Neuronal stem cell (in vitro differentiated cells): ENCODE results near the gene APBB2.

Experiments
- DNase-seq: peaks from one replicate; pipeline ENCODE4 v3.0.0-alpha.2; 2013; ENCODE audit warnings: low spot score
- H2AFZ ChIP-seq: one replicate; pipeline ENCODE4 v1.6.1; 2013; ENCODE audit warnings: mild to moderate bottlenecking, low read length, inconsistent platforms
- H2AK5ac ChIP-seq: 2 replicates; pipeline ENCODE4 v1.6.1; 2013; ENCODE audit warnings: low read depth, mild to moderate bottlenecking, inconsistent platforms, low read length, moderate library complexity, mixed read lengths
- H2BK120ac ChIP-seq: 2 replicates; pipeline ENCODE4 v1.6.1; 2013; ENCODE audit warnings: low read depth, mild to moderate bottlenecking, inconsistent platforms, low read length, moderate library complexity, mixed read lengths
- H2BK12ac ChIP-seq: one replicate; pipeline ENCODE4 v1.6.1; 2013; ENCODE audit warnings: low read length, inconsistent platforms
- H2BK15ac ChIP-seq: 2 replicates; pipeline ENCODE4 v1.6.1; 2013; ENCODE audit warnings: mild to moderate bottlenecking, low read length, inconsistent platforms, mixed read lengths
- H2BK5ac ChIP-seq: one replicate; pipeline ENCODE4 v1.6.1; 2013; ENCODE audit warnings: inconsistent platforms, mild to moderate bottlenecking, low read length, moderate library complexity
- H3K14ac ChIP-seq: one replicate; pipeline ENCODE4 v1.6.1; 2013; ENCODE audit warnings: low read length, inconsistent platforms
- H3K18ac ChIP-seq: 2 replicates; pipeline ENCODE4 v1.6.1; 2013; ENCODE audit warnings: low read length, inconsistent platforms
- H3K23ac ChIP-seq: 2 replicates; pipeline ENCODE4 v1.6.1; 2013; ENCODE audit warnings: low read depth, mild to moderate bottlenecking, mixed read lengths, low read length, inconsistent platforms; ENCODE audit not compliant: poor library complexity
- H3K27ac ChIP-seq: replicated peaks from 3 replicates; pipeline ENCODE4 v1.5.1; 2013; ENCODE audit warnings: low read length, inconsistent platforms
- H3K27me3 ChIP-seq, 3 experiments: 2 replicates each; pipeline ENCODE4 v1.6.1; 2013; ENCODE audit warnings: low read length in 3 of 3, mild to moderate bottlenecking in 2 of 3, inconsistent platforms in 1 of 3, low read depth in 1 of 3, mixed read lengths in 1 of 3, moderate library complexity in 1 of 3; ENCODE audit not compliant: control insufficient read depth in 3 of 3, insufficient read depth in 3 of 3
- H3K36me3 ChIP-seq, 2 donors: replicated peaks in 1 of 2; 2 replicates each; pipeline ENCODE4 v1.6.1; 2013; ENCODE audit warnings: low read length in 2 of 2; ENCODE audit not compliant: control insufficient read depth in 2 of 2, insufficient read depth in 2 of 2
- H3K4ac ChIP-seq: 2 replicates; pipeline ENCODE4 v1.6.1; 2013; ENCODE audit warnings: inconsistent platforms, mild to moderate bottlenecking, low read length, moderate library complexity
- H3K4me1 ChIP-seq, 2 donors: 1 replicate in 1 of 2; 2 replicates in 1 of 2; pipeline ENCODE4 v1.6.1; 2013; ENCODE audit warnings: low read length in 2 of 2, low read depth in 1 of 2; ENCODE audit not compliant: control insufficient read depth in 2 of 2, insufficient read depth in 1 of 2
- H3K4me2 ChIP-seq: one replicate; pipeline ENCODE4 v1.6.1; 2013; ENCODE audit warnings: mild to moderate bottlenecking, low read length, inconsistent platforms; ENCODE audit not compliant: insufficient read depth, poor library complexity, severe bottlenecking
- H3K4me3 ChIP-seq, 2 donors: 2 replicates each; pipeline ENCODE4 v1.5.1; 2013; ENCODE audit warnings: low read length in 2 of 2, mild to moderate bottlenecking in 2 of 2, inconsistent platforms in 1 of 2, moderate library complexity in 1 of 2
- H3K79me1 ChIP-seq: one replicate; pipeline ENCODE4 v1.6.1; 2013; ENCODE audit warnings: low read depth, mild to moderate bottlenecking, inconsistent platforms, low read length, moderate library complexity
- H3K9ac ChIP-seq: one replicate; pipeline ENCODE4 v1.6.1; 2013; ENCODE audit warnings: mild to moderate bottlenecking, low read depth, low read length, inconsistent platforms; ENCODE audit not compliant: poor library complexity
- H3K9me3 ChIP-seq, 2 donors: replicated peaks in 1 of 2; 2 replicates each; pipeline versions ENCODE3 to v1.6.1; 2013; ENCODE audit warnings: low read length in 2 of 2, mild to moderate bottlenecking in 2 of 2, inconsistent platforms in 1 of 2, low read depth in 1 of 2, mixed read lengths in 1 of 2, moderate library complexity in 1 of 2; ENCODE audit not compliant: control insufficient read depth in 2 of 2, insufficient read depth in 1 of 2
- H4K8ac ChIP-seq: one replicate; pipeline ENCODE4 v1.6.1; 2013; ENCODE audit warnings: low read depth, mild to moderate bottlenecking, inconsistent platforms, low read length, moderate library complexity
- H4K91ac ChIP-seq: one replicate; pipeline ENCODE4 v1.6.1; 2013; ENCODE audit warnings: low read length, low read depth, mild to moderate bottlenecking, inconsistent platforms; ENCODE audit not compliant: poor library complexity
- WGBS, 2 donors: extraction: QIAGEN DNeasy Blood & Tissue Kit; methylation state at CpG; one replicate each; pipeline ENCODE4 v1.1.7; 2013; ENCODE audit warnings: missing lambda C conversion rate in 2 of 2, mixed read lengths in 1 of 2; ENCODE audit not compliant: insufficient read length in 2 of 2, insufficient replicate concordance in 1 of 2; ENCODE audit errors: extremely low coverage in 2 of 2; 5-methylcytosine and 5-hydroxymethylcytosine counted together

The APBB2 gene

DNA sequence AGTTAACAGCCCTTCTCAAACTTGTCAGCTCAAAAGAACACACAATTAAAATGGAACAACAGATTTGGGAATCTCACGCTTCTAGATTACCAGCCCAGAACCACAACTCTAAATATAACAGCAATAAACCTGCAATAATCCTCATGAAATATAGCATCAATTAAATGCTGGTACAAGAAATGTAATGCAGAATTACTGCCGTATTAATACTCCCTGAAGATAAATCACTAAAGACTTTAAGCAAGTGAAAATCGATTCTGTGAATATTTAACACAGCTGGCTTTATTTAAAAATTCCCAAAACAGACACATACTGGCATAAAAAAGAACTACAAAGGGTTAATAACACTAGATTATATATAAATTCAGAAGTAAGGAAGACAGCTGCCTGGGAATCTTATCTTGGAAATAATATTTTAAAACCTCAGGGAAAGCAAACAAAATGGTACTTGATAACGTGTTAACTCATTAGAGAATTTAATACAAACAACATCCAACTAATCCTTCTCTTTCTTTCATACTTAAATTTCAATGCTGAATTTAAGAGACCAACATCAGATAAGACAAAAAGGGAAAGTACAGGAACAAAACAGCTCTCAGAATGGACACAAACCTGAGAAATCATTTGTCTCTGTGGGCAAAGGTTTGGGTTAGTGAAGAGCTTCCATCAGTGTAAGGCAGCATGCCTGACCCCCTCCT, 34.7 kb downstream of the APBB2 start:
- no peak overlapping the region for H3K4me3 ChIP-seq
- no peak overlapping the region for H3K27ac ChIP-seq
- no CpG with 5 or more reads among the region's 4 CpGs for WGBS, 2 donors

DNA sequence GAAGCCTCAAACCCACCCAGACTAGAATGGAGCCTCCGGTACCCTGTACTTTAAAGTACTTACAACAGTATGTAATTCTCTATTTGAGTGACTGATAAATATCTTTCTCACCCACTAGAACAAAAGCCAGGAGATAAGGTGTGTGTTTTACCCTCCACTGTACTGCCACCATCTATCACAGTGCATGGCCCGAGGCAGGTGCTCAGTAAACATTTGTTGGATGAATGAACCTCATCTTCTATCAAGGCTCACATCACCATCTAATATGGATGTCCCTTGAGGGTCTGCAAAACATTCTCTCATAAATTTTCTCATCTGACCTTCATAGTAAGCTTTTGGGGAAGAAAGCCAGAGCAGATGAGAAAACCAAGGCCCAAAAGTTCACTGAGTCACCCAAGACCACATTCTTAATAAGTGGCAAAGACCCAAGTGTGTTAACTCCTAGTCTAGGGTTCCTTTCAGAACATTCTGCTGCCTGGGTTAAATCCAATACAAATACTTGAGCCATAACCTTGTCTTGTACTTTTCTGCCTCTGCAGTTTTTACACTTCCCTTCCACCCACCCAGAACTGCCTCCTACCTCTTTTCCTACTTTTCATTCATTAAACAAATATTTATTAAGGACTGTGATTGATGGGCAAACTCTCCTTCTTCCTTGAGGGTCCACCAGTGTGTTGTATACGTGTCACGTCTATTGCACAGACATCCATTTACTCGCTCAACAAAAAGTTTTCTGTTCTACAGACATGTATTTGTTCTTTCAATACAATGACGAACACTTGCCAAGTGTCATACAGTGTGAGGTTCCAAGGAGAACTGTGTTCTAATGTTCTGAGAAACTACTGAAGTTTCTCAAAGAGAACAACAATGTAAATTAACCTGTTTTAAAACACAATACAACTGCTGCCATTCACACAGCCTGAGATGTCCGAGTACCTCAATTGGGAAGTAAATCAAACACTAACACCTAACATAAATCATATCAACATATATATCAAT, 35.7 kb downstream of the APBB2 start:
- Histone ChIP-seq H4K91ac (no peak overlapping the region), H3K27ac (no peak overlapping the region)
- WGBS, 2 donors: no CpG with 5 or more reads among the region's 7 CpGs

More for the DNA sequence above, 34.7 kb downstream of the APBB2 start:
- H2AFZ ChIP-seq: no peak overlapping the region
- H3K9ac ChIP-seq: no peak overlapping the region
- no peak overlapping the region for H2BK120ac ChIP-seq
- H3K18ac ChIP-seq: no peak overlapping the region
- H4K8ac ChIP-seq: no peak overlapping the region
- no peak overlapping the region for H4K91ac ChIP-seq
- no peak for DNase-seq
- no peak overlapping the region for H3K4ac ChIP-seq
- H3K14ac ChIP-seq: no peak overlapping the region
- H3K36me3 ChIP-seq: no peaks in the 10 kb centered on the region
- no peak overlapping the region for H2BK12ac ChIP-seq
- H3K27me3 ChIP-seq: peaks cover 0 to 3% (median 0%) of the 10 kb centered on the region in 3 experiments
- H3K23ac ChIP-seq: no peak overlapping the region
- H3K4me1 ChIP-seq: peaks cover 0 to 3% of the 10 kb centered on the region in 2 donors
- no peak overlapping the region for H2BK5ac ChIP-seq
- peaks cover 0 to 3% of the 10 kb centered on the region in 2 donors for H3K9me3 ChIP-seq
- H3K4me2 ChIP-seq: no peak overlapping the region
- H3K79me1 ChIP-seq: no peaks in the 10 kb centered on the region
- H2BK15ac ChIP-seq: no peak overlapping the region
- H2AK5ac ChIP-seq: no peak overlapping the region

DNA sequence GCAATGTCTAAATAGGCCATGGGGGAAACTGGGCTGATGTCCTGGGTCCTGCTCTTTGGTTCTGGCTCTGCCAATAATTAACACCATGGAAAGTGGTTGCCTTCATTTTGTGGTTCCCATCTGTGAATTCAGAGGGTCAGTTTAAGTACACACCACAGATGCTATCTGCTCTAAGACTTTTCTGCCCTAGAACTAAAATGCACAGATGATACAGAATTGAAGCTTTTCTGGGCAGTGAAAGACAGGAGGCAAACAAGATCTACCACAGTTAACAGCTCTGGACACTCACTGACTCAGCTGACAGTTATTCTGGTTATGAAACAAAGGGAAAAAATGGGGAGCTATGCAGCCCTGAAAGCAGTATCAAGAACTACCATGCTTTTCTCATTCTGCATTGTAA, 37.3 kb downstream of the APBB2 start:
- no peak for DNase-seq
- Histone ChIP-seq H2BK15ac (no peak overlapping the region), H3K4me2 (no peak overlapping the region), H2BK120ac (no peak overlapping the region), H3K4ac (no peak overlapping the region), H3K4me1 (peaks cover 0 to 3% of the 10 kb centered on the region in 2 donors), H4K8ac (no peak overlapping the region), H2AK5ac (no peak overlapping the region), H2BK5ac (no peak overlapping the region), H3K18ac (no peak overlapping the region), H3K14ac (no peak overlapping the region), H3K9ac (no peak overlapping the region), H3K27ac (no peak overlapping the region), H3K79me1 (no peaks in the 10 kb centered on the region), H3K23ac (no peak overlapping the region), H3K27me3 (peaks cover 0 to 3% (median 0%) of the 10 kb centered on the region in 3 experiments), H4K91ac (no peak overlapping the region), H3K36me3 (no peaks in the 10 kb centered on the region), H2AFZ (no peak overlapping the region), H3K4me3 (no peak overlapping the region), H2BK12ac (no peak overlapping the region), H3K9me3 (no peaks in the 10 kb centered on the region)

More for the DNA sequence above, 35.7 kb downstream of the APBB2 start:
- Histone ChIP-seq H3K4ac (no peak overlapping the region), H4K8ac (no peak overlapping the region), H3K4me2 (no peak overlapping the region), H3K9ac (no peak overlapping the region), H2AFZ (no peak overlapping the region), H2BK5ac (no peak overlapping the region), H2AK5ac (no peak overlapping the region), H3K79me1 (no peaks in the 10 kb centered on the region), H3K23ac (no peak overlapping the region), H2BK12ac (no peak overlapping the region), H3K36me3 (no peaks in the 10 kb centered on the region), H3K18ac (no peak overlapping the region), H3K4me1 (peaks cover 0 to 3% of the 10 kb centered on the region in 2 donors), H3K27me3 (peaks cover 0 to 3% (median 0%) of the 10 kb centered on the region in 3 experiments), H2BK15ac (no peak overlapping the region), H3K4me3 (no peak overlapping the region), H2BK120ac (no peak overlapping the region), H3K9me3 (no peaks in the 10 kb centered on the region), H3K14ac (no peak overlapping the region)
- DNase-seq: no peak

DNA sequence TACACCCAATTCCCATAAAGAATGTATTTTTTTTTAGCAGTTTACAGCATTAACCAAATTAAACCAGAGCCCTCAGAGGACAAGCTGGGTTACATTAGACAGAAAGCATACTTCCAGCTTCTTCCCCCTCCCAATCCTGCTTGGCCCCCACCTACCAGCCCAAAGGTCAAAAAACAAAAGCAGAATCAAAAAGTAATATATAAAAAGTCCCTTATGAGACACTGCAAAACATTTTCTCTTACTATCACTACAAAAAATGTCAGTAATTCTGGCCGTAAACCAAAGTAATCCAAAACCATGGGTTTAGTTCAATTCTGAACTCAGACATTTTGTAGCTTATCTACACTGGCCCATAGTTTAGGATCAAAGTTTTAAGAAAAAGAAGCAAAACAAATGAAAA, 38.0 kb downstream of the APBB2 start:
- Histone ChIP-seq H3K79me1 (no peaks in the 10 kb centered on the region), H3K27me3 (peaks cover 0 to 3% (median 0%) of the 10 kb centered on the region in 3 experiments), H2AK5ac (no peak overlapping the region), H3K4me3 (no peak overlapping the region), H2BK15ac (no peak overlapping the region), H3K27ac (no peak overlapping the region), H3K4ac (no peak overlapping the region), H3K36me3 (no peaks in the 10 kb centered on the region), H3K23ac (no peak overlapping the region), H2AFZ (no peak overlapping the region), H3K9me3 (no peaks in the 10 kb centered on the region), H2BK120ac (no peak overlapping the region), H2BK5ac (no peak overlapping the region), H3K14ac (no peak overlapping the region), H2BK12ac (no peak overlapping the region), H4K8ac (no peak overlapping the region), H3K18ac (no peak overlapping the region), H3K4me1 (peaks cover 0 to 3% of the 10 kb centered on the region in 2 donors), H3K4me2 (no peak overlapping the region), H4K91ac (no peak overlapping the region), H3K9ac (no peak overlapping the region)
- no peak for DNase-seq
- no CpG with 5 or more reads among the region's 1 CpG for WGBS, 2 donors
